Activated naive CD8-positive, alpha-beta T cell (primary cell): Measurements from ENCODE around the gene SCO1.

Experiments used
- H3K27ac Mint-ChIP-seq: one replicate; pipeline ENCODE4 v1.8.0; 2021; ENCODE audit warnings: mixed read lengths
- H3K27me3 Mint-ChIP-seq: one replicate; pipeline ENCODE4 v1.8.0; 2021; ENCODE audit warnings: mixed read lengths
- H3K36me3 Mint-ChIP-seq: one replicate; pipeline ENCODE4 v1.8.0; 2021; ENCODE audit warnings: mixed read lengths
- H3K4me1 Mint-ChIP-seq: one replicate; pipeline ENCODE4 v1.8.0; 2021; ENCODE audit warnings: low read depth, mixed read lengths
- H3K4me3 Mint-ChIP-seq: one replicate; pipeline ENCODE4 v1.8.0; 2021; ENCODE audit warnings: mild to moderate bottlenecking, mixed read lengths
- H3K9me3 Mint-ChIP-seq: one replicate; pipeline ENCODE4 v1.8.0; 2021; ENCODE audit warnings: low read depth, mixed read lengths

SCO1 gene

GRCh38 chr17:10624969-10625368, 72.4 kb downstream of the SCO1 start:
- Mint-ChIP-seq H3K36me3 (peaks cover 7% of the 10 kb centered on the region), H3K4me3 (no peak overlapping the region), H3K27me3 (no peaks in the 10 kb centered on the region), H3K9me3 (no peaks in the 10 kb centered on the region), H3K4me1 (peaks cover 2% of the 10 kb centered on the region), H3K27ac (no peak overlapping the region)

GRCh38 chr17:10623737-10624338, 73.5 kb downstream of the SCO1 start:
- H3K36me3 Mint-ChIP-seq: peaks cover 2% of the 10 kb centered on the region

GRCh38 chr17:10622617-10623485, 74.5 kb downstream of the SCO1 start:
- Mint-ChIP-seq H3K27me3 (peaks cover 3% of the 10 kb centered on the region), H3K4me1 (peaks cover 4% of the 10 kb centered on the region), H3K9me3 (no peaks in the 10 kb centered on the region), H3K36me3 (no peaks in the 10 kb centered on the region), H3K27ac (no peak overlapping the region), H3K4me3 (no peak overlapping the region)

More at GRCh38 chr17:10623737-10624338, 73.5 kb downstream of the SCO1 start:
- H3K9me3 Mint-ChIP-seq: no peaks in the 10 kb centered on the region
- H3K4me3 Mint-ChIP-seq: no peak overlapping the region
- no peaks in the 10 kb centered on the region for H3K27me3 Mint-ChIP-seq
- H3K27ac Mint-ChIP-seq: no peak overlapping the region
- H3K4me1 Mint-ChIP-seq: peaks cover 2% of the 10 kb centered on the region
